Hypothalamus (tissue), 51 donors: ENCODE measurements around the gene RAB13.

Source experiments
- DNase-seq, 51 donors: peaks; one replicate each; lab custom pipeline; 2025; lab: John Stamatoyannopoulos, UW

Gene RAB13

DNA sequence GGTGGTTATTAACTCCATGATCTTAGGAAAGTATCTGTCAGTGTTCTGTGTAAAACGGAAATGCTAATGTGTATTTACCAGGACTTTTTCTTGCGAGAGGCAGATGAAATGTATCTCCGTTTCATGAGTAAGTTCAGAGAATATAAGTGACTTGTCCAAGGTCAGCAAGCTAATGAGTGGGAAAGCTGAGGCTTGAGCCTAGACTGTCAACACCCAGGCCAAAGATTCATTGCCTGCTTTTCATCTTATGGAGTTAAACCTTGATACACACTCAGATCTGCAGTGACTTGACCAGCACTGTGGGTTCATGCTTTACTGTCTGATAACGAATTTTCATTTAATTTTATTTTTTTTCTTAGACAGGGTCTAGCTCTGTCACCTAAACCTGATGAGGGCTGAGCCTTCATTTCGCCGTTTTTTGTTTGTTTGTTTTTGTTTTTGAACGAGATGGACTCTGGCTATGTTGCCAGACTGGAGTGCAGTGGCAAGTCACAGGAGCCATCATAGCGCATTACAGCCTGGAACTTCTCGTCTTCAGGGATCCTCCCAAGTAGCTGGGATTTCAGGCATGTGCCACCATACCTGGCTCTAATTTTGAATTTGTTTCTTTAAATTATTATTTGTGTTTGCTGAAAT lies 7.7 kb downstream of the RAB13 start:
- DNase-seq = peak in 1 of 51 donors; percentile 63

DNA sequence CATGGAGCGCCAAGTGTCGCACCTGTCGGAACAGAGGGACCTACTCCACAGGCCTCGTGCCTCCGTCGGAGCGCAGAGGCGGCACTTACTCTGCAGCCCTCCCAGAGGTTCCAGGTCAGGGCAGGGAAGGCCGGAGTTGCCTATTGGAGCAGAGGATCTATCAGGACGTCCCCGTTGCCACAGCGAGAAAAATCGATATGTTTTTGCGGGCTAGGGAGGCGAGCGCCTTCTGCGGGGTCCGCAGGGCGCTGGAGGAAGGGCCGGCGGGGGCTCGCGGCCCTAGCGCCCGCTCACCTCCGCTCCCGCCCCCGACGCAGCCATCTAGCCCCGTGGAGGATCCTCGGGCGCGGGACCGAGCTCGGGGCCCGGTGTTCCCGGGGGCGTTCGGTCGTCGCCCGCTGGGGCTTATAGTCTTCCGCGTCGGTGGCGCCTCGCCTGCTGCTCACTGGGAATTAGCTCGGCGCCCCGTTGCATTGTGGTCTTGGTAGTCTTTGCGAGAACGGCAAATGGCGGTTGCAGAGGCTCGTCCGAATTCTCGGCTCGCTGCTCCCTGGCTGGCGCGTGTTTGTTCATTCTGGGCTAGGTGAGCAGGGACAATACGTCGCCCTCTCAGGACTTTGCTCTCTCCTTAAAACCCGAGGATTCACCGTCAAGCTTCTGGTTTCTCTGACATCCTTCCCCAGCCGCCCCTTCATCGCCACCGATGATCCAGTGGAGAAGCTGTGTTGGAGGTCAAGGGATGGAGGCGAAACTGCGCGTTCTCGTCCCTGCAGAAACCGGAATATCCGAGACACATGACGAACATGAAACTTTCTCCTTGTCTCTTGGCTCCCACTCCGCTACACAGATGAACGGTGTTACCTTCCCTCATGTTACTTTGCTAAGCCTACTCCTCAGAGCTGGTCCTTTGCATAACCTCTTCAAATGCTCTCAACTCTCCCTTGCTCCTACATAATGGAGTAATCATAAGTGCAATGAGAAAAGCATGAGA lies 8.6 kb downstream of the RAB13 start, which contains the start of gene JTB:
JTB (minus strand) TSS at position 425 of the 991 bp plus-strand sequence; CDS start at position 3, 422 bp downstream.
- peak; percentile 45 to 94 (median 80) for DNase-seq

DNA sequence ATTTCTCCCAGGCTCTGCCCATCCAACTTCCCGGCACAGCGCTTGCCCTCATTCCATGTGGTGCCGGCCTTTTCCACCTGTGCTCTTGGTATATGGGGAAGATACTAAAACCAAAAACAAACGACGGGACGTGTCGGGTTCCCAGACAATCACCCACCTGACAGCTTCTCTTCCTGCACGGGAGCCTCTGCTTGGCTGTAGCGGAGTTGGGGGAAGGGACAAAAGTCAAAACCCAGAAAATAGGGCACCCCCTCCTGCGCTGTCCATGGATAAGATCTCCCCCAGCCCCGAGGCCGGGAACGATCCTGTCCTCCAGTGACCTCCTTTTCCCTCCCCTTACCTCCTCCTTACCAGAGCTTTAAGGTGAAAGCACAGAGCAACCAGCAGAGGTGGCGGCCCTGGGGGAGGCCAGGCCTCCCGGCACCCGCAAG lies 9.3 kb downstream of the RAB13 start:
- DNase-seq = peak in 2 of 51 donors; percentile 6 to 55

DNA sequence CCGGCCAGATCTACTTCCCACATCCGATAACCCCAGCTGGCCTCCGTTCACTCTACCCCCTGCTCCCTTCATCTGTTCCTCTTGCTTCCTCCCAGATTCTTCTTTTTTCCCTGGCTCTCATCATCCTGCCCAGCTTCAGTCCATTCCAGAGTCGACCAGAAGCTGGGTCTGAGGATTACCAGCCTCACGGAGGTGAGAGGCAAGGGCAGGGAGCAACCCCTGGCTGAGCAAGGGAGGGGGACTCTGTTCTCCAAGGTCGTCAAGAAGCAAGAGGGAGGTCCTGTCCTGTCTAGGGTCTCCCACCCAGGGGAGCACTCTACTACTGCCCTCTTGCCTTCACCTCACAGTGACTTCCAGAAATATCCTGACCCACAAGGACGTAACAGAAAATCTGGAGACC lies 12.6 kb downstream of the RAB13 start:
- no peak for DNase-seq

DNA sequence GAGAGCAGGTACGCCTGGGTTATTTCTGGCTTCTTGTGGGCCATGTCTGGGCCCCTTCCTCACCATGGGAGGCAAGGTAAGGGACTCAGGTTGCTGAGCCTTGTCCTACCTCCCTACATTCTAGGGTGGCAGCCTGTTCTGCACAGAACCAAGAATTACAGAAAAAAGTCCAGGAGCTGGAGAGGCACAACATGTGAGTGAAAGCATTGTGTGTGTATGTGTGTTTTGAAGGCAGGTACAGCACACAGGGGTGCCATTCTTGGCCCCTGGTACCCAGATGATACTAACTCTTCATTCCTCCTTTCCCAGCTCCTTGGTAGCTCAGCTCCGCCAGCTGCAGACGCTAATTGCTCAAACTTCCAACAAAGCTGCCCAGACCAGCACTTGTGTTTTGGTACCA lies 13.1 kb downstream of the RAB13 start:
- no peak for DNase-seq

DNA sequence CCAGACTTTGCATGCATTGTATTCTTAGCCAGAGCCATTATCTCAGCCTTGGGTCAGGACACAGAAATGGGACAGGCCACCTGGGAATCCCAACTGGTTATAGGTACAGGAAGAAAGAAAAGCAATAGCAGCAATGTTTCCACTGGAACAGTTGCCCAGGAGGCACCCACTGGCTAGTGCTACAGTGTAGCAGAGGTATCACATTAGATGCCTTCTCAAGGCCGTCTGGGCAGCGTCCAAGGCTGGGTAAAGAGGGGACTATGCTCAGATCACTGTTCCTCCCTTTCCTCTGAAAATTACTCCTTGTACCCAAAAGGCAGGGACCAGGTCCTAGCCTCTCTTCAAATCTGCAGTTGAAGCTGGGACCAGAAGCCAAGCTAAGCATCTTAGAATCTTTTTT lies 15.8 kb downstream of the RAB13 start:
- no peak for DNase-seq

DNA sequence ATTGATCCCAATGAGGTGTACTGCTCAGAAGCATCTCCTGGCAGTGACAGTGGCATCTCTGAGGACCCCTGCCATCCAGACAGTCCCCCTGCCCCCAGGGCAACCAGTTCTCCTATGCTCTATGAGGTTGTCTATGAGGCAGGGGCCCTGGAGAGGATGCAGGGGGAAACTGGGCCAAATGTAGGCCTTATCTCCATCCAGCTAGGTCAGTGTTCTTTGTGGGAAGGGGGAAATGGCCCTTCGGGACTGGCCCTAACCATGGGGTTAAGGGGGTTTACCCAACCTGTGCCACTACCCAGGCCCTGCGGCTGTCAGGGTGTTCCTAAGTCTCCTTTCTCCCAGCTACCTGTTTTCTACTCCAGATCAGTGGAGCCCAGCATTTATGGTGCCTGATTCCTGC lies 17.2 kb downstream of the RAB13 start:
- no peak for DNase-seq

DNA sequence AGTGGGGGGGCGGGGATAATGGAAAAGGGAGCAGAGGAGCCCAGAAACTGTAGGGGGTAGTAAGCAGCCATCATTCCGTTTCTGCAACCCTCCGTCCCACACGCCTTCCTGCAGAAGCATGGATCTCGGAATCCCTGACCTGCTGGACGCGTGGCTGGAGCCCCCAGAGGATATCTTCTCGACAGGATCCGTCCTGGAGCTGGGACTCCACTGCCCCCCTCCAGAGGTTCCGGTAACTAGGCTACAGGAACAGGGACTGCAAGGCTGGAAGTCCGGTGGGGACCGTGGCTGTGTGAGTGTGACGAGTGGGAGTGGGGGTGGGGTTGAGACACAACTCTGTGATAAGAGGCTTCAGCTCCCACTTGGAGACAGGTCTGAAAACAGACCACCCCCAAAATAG lies 17.7 kb downstream of the RAB13 start:
- DNase-seq = no peak

DNA sequence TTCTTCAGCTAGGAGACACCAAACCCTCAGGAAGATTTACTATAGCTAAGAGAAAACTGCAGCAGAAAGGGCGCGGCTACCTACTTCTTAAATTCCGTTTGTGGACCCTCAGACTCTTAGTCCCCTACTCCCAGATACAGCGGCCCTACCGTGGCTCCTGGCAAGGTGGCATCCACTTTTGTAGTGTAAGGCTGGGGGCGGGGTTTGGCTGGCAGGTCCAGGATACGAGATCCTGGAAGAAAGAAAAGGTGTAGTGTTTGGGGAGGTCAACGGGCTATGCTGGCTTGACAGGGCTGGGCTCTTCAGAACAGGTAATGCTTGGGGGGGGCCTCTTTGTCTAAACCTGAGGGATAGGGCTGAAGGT lies 18.2 kb downstream of the RAB13 start:
- DNase-seq = peak in 2 of 51 donors; percentile 45 to 73

DNA sequence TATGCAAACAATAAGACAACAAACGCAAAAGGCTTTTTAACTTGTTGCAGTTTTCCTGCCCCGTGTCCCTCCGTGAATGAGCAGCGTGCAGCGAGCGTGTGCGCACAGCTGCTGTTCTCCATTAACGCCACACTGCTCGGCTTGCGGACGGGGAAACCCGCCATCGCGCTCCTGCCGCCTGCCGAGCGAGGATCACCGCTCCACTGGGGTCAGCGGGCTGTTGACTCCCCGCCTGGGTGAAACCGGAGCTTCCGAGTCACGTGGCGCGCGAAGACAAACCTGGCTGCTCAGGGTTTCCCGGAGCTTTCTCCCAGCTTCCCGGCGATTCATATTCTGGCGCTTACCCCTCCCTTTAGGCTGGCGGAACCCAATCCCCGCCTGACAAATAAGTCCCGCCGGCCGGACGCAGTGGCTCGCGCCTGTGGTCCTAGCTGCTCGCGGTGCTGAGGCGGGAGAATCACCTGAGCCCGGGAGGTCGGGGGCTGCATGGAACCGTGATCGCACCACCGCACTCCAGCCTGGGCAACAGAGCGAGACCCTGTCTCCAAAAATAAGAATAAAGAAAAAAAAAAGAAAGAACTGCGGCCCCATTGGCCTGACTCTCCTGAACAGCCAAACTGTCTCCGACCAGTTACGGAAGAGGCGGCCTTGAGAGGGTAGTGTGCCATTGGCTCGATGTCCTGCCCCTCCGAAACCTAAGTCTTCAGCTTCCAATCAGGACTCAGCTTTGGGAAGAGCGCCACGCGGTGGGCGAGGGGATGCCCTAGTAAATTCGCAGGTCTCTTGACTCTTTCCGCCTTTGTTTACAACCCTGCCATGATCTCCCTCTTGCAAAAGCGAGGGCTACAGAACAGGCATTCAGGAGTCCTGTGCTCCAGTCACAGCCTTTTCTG lies 18.8 kb downstream of the RAB13 start, which contains the start of gene CREB3L4:
CREB3L4 (plus strand) TSS at position 796 of the 893 bp plus-strand sequence. CDS start 624 bp downstream, outside the sequence.
- peak; percentile 57 to 96 (median 87) for DNase-seq

DNA sequence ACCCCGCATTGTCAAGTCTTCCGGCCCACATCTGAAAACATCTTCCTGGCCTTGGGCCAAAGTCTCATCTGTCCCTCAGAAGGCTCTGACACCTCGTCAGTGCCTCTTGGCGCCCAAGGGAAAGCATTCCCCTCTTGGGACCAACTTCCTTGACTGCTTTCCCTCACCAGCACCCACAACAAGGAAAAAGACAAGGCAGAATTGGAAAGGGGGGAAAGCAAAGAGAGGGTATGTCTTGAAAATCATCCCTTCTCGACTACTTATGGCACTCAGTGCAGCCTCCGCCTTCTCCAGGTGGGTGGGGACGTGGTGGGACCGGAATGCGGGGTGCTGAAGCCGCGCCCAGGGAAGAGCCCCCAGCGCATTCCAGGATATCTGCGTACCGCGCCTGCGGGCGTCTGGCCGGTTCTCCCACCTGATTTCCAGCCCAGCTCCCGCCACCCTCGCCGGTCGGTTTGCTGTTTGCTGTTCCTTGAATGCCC lies 22.2 kb downstream of the RAB13 start:
- DNase-seq = peak in 5 of 51 donors; percentile 32 to 52 (median 38)

DNA sequence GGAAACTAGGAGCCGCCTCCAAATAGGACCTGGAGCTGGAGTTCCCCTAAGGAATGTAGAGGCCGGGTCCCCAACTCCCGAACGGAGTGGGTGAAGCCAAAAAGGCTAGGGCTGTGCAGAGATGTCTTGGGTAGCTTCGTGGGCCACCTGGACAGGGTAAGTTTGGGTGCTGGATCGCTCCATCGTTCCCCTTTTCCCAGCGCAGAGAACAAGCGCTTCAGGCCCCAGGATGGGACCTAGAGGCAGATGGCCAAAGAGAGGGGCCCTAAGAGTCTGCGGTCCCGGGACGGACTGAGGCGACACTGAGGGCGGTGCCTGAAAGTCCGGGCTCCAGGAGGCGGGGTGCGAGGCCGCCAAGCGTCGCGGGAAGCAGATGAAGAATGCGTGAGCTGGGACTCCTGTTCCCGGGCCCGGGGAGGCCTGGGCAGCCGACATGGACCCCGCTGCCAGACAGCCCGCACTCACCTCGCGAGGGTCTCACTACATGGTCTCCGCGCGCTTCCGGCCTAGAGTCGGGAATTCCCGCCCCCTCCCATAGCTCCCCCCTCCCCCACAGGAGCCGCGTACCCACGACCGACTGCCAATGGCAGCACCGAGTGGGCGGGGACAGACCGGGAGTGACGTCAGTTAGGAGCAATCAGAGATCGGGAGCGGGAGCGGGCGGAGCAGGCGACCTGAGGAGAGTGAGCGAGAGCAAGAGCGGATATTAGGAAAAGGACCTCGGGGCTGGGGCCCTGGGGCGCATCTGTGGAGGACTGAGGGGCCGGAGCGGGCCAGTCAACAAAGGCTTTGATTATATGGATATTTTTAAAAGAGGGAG lies 22.9 kb downstream of the RAB13 start, which contains the start of gene SLC39A1:
SLC39A1 (minus strand) TSS at position 508 of the 820 bp plus-strand sequence. CDS start 822 bp downstream, outside the sequence.
- peak; percentile 43 to 99 (median 95) for DNase-seq

DNA sequence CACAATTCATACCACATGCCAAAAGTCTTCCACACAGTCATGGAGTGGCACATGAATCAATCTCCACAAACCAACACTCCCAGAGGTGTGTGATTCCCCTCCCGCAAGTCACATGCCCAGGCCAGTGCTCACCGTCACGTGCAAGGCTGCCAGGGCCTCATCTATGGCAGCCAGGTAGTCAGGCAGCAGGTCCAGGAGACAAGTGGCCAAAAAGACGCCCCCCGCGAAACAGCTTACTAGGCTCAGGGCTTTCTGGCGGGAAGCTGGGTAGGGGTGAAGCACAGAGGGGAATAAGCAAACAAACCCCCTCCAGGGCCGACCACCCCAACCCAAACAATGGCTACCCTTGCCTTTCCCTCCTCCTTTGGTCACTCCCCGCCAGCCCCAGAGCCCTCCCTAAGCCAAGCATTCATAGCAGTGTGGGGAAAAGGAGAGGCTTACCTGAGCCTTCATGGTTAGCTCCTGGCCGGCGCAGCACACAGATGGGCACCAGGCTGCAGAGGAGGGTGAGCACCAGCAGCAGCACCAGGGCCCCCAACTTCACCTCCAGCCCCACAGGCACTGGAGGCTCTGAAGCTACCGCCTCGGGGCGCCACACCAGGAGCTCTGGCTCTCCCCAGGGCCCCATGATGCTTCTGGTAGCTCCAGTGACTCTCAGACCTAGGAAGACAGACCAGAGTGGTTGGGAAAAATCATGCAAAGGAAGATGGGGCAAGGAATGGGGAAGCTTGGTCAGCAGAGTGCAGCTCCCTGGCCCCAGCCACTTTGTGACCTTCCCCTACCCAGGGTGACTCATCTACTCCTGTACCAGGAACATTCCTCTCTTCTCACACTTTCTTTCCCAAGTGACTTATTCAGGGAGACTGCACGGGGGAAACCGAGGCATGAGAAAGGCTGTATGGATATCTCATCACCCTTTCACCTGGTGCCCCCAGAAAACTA lies 23.8 kb downstream of the RAB13 start:
- peak in 4 of 51 donors; percentile 17 to 29 (median 23) for DNase-seq

DNA sequence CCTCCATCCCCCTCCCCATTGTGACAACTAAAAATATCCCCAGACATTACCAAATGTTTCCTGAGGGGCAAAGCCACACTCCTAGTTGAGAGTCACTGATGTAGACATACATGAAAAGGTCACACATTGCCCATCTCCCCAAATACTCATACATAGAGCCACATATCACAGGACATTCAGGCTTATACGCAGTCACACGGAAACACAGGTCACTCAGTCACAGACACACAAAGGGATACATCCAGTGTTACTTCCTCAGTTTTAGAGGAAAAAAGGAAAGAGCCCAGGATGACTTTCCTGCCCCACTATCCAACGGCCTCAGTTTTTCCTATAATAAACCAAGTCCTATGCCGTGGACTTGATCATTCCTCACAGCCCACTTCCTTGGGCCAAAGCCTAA lies 24.7 kb downstream of the RAB13 start:
- no peak for DNase-seq

DNA sequence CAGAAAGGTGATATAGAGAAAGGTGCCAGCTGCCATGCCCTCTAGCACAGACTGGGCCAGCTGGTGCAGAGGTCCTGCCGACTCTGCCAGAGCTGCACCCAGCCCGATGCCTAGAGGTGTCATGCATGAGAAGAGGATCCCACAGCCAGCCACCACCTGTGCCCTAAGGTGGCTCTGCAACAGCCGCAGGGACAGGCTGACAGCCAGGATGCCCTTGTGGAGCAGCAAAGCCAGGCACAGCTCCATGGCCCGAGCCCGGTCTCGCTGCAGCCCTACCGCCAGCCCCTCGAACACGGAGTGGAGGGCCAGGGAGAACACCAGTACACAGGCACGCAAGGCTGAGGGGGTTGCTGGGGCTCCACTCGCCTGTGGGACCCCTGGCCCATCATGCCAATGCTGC lies 25.9 kb downstream of the RAB13 start:
- no peak for DNase-seq

DNA sequence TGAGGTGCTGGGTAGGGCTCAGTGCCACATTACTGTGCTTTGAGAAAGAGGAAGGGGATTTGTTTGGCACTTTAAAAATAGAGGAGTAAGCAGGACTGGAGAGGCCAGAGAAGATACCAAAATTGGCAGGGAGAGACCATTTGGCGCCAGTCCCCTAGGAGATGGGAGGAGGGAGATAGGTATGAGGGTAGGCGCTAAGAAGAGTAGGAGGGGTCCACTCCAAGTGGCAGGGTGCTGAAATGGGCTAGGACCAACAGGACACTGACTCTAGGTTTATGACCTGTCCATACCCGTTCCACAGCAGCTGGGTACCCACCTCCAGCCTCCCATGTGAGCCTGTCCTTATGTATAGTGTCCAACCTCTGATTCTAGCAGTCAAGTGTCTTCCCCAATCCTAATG lies 26.7 kb downstream of the RAB13 start:
- no peak for DNase-seq

DNA sequence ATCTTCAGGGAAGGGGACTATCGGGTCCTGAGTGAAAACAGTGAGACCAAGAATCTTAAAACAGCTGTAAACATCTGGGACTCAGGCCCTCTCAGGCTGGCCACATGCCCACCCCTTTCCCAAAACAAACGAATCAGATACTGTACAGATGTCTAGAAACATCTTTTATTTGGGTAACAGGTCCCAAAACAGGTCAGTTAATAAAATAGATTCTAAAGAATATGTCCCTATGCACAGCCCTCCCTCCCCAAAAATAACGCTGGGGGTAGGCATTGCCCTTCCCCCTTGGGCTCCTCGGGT lies 27.2 kb downstream of the RAB13 start:
- DNase-seq = no peak
